Transverse colon (tissue), 4 donors: ENCODE data around the gene CINP.
A peak's percentile ranks its signal among the peaks of the same experiment; 100 is the strongest.

Source experiments
- CTCF ChIP-seq, 5 experiments: fragments of 200-600 bp in 3 of 5; fragments of 450-650 bp in 2 of 5; sonication (generic) in 3 of 5; IDR thresholded peaks; 1 replicate in 2 of 5; 2 replicates in 3 of 5; pipeline ENCODE4 v1.5.1; 2016 to 2017; ENCODE audit warnings: antibody characterized with exemption in 5 of 5, inconsistent platforms in 3 of 5, mild to moderate bottlenecking in 2 of 5, moderate library complexity in 1 of 5
- POLR2A ChIP-seq: fragments of 450-650 bp; IDR thresholded peaks from one replicate; pipeline ENCODE4 v1.6.1; 2016; ENCODE audit warnings: antibody characterized with exemption, mild to moderate bottlenecking, moderate library complexity
- POLR2AphosphoS5 ChIP-seq, 3 donors: sonication (generic); formaldehyde crosslinking; IDR thresholded peaks; one replicate each; pipeline ENCODE4 v1.6.1; 2016; ENCODE audit warnings: antibody characterized with exemption in 3 of 3

DNA sequence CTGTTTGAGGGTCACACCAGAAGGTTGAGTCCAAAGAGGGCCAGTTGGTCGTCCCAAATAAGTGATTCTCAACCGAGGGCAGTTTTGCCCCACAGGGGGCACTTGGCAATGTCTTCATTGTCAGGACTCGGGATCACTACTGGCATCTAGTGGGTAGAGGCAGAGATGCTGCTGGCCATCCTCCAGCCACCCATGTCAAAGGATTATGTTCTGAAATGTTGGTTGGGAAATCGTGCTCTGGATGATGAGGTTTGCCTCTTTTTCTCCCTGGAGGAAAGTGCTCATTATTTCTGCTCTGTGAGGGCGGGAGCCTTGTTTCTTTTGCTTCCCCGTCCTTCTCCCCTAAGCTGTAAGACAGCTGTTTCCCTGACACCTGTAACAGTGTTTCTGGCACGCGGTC is 39.6 kb downstream of the CINP start:
- TF ChIP-seq POLR2A: no peak
- TF ChIP-seq CTCF (IDR thresholded peaks at IDR 0.05): peak; percentile 35 to 52 (median 46)
- TF ChIP-seq POLR2AphosphoS5 (IDR thresholded peaks at IDR 0.05): no peak
